ENCODE results near the gene CDCP1.

CDCP1 gene

DNA sequence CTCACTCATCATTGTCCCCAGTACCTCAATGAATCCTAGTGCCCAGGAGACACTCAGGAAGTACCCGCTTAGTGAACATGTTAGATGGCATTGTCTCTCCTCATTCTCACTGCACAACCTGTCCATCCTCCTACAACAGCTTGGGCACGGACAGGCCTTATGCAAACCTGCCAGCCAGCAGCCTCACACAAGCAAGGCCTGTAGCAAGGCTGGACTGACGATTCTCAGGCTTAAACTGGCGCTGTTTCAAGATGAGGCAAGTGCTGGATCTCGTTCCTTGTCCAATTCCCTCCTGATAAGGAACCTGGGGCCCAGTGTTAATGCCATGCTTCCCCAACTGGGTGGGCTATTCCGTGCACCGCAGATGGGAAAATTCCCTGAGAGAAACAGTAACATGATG lies 59.0 kb downstream of the CDCP1 start:
- no peak overlapping the region for H2AFZ ChIP-seq (ENCODE audit: low read depth, low read length, severe bottlenecking)
- TF ChIP-seq, protein P1, sequence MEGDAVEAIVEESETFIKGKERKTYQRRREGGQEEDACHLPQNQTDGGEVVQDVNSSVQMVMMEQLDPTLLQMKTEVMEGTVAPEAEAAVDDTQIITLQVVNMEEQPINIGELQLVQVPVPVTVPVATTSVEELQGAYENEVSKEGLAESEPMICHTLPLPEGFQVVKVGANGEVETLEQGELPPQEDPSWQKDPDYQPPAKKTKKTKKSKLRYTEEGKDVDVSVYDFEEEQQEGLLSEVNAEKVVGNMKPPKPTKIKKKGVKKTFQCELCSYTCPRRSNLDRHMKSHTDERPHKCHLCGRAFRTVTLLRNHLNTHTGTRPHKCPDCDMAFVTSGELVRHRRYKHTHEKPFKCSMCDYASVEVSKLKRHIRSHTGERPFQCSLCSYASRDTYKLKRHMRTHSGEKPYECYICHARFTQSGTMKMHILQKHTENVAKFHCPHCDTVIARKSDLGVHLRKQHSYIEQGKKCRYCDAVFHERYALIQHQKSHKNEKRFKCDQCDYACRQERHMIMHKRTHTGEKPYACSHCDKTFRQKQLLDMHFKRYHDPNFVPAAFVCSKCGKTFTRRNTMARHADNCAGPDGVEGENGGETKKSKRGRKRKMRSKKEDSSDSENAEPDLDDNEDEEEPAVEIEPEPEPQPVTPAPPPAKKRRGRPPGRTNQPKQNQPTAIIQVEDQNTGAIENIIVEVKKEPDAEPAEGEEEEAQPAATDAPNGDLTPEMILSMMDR (IDR thresholded peaks at IDR 0.05; ENCODE audit: insufficient read depth, low read length, poor library complexity, severe bottlenecking): no peak
- TF ChIP-seq EZH2phosphoT487 (conservative IDR thresholded peaks at IDR 0.05; ENCODE audit: low read length): no peak
- no peak overlapping the region for H3K4me2 ChIP-seq (ENCODE audit: low read depth, low read length, poor library complexity, severe bottlenecking)
- H3K9me3 ChIP-seq (ENCODE audit: insufficient read depth, low read length): no peaks in the 10 kb centered on the region
- no peaks in the 10 kb centered on the region for H4K20me1 ChIP-seq (ENCODE audit: low read depth, low read length)
- no peaks in the 10 kb centered on the region for H3K9me2 ChIP-seq (replicated peaks; ENCODE audit: insufficient read depth, low read length)
- H3K9ac ChIP-seq (ENCODE audit: low read length): no peak overlapping the region
- no peaks in the 10 kb centered on the region for H3K27me3 ChIP-seq (ENCODE audit: low read length)
- no peaks in the 10 kb centered on the region for H3K36me3 ChIP-seq (ENCODE audit: low read length)
- H3K27ac ChIP-seq (ENCODE audit: low read depth, low read length): no peak overlapping the region
- no peaks in the 10 kb centered on the region for H3K79me2 ChIP-seq (ENCODE audit: insufficient read depth, low read length)
- H3K4me3 ChIP-seq (ENCODE audit: insufficient read depth, low read length, poor library complexity, severe bottlenecking): no peak overlapping the region
- no peaks in the 10 kb centered on the region for H3F3A ChIP-seq (ENCODE audit: insufficient read depth)

DNA sequence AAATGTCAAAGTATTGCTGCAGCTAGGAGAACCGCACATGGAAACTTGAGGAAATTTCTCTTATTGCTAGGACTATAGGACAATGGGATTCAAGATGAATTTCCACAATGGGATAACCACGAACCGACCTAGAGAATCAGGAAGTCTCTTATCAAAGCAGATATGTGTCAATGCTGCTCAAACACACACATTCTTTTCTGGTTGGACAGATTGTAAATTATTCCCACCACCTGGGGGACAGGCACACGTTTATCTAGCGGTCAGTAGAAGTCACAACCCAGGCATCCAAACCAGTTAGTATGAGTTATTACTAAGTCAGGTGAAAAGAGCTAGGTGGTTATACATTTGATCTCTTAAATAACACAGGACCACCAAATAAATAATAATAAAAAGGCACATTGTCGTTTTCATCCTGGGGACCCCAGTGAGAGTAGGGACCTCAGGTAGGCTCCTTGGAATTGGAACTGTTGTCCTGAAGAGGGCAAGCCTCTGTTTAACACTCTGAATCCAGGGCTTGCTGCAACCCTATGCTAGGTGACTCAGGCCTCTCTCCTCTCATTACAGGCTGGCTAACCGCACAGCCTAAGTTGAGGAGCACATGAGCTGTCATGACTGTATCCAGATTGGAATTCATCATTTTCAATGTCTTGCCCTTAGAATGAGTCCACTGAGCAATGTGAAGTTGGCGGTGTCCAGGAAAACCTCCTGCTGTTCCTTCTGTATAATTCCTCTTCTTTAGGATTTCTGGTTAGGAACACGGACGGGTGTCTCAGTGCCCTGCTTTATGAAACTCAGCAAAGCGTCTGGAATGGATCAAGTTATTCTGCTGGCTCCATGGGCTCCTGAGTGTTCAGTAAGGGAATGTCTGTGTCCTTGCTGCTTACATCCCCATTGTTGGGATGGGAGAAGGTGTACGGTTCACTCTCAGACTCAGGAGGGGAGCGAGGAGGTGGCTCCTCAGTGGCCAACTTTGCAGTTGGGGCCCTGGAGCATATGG lies 61.1 kb downstream of the CDCP1 start:
- no peaks in the 10 kb centered on the region for H3K9me2 ChIP-seq (replicated peaks; ENCODE audit: insufficient read depth, low read length)
- H3K4me3 ChIP-seq (ENCODE audit: insufficient read depth, low read length, poor library complexity, severe bottlenecking): no peak overlapping the region
- no peaks in the 10 kb centered on the region for H3F3A ChIP-seq (ENCODE audit: insufficient read depth)
- no peaks in the 10 kb centered on the region for H4K20me1 ChIP-seq (ENCODE audit: low read depth, low read length)
- no peaks in the 10 kb centered on the region for H3K36me3 ChIP-seq (ENCODE audit: low read length)
- no peaks in the 10 kb centered on the region for H3K27me3 ChIP-seq (ENCODE audit: low read length)
- no peak overlapping the region for H3K9ac ChIP-seq (ENCODE audit: low read length)
- H3K79me2 ChIP-seq (ENCODE audit: insufficient read depth, low read length): no peaks in the 10 kb centered on the region
- no peak overlapping the region for H3K4me2 ChIP-seq (ENCODE audit: low read depth, low read length, poor library complexity, severe bottlenecking)
- no peak for TF ChIP-seq EZH2phosphoT487 (conservative IDR thresholded peaks at IDR 0.05; ENCODE audit: low read length)
- TF ChIP-seq, protein P1 (IDR thresholded peaks at IDR 0.05; ENCODE audit: insufficient read depth, low read length, poor library complexity, severe bottlenecking): no peak
- H3K27ac ChIP-seq (ENCODE audit: low read depth, low read length): no peak overlapping the region
- H2AFZ ChIP-seq (ENCODE audit: low read depth, low read length, severe bottlenecking): no peak overlapping the region
- H3K9me3 ChIP-seq (ENCODE audit: insufficient read depth, low read length): no peaks in the 10 kb centered on the region

DNA sequence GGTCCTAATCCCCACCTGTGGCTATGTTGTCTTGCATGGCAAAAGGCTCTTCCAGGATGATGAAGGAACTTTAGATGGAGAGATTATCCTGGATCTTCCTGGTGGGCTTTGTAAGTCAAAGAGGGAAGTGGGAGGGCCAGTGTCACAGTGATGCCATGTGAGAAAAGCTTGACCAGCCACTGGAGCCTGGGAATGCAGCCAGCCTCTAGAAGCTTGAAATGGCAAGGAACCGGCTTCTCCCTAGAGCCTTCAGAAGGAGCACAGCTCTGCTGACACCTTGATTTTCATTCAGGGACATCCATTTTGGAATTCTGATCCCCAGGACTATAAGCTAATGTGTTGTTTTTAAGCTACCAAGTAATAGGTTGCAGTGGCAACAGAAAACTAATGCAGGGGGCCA lies 61.8 kb downstream of the CDCP1 start:
- H3K4me2 ChIP-seq (ENCODE audit: low read depth, low read length, poor library complexity, severe bottlenecking): no peak overlapping the region
- no peaks in the 10 kb centered on the region for H3K79me2 ChIP-seq (ENCODE audit: insufficient read depth, low read length)
- no peaks in the 10 kb centered on the region for H3K36me3 ChIP-seq (ENCODE audit: low read length)
- H3K9me2 ChIP-seq (replicated peaks; ENCODE audit: insufficient read depth, low read length): no peaks in the 10 kb centered on the region
- H2AFZ ChIP-seq (ENCODE audit: low read depth, low read length, severe bottlenecking): no peak overlapping the region
- no peaks in the 10 kb centered on the region for H3F3A ChIP-seq (ENCODE audit: insufficient read depth)
- no peaks in the 10 kb centered on the region for H4K20me1 ChIP-seq (ENCODE audit: low read depth, low read length)
- H3K27ac ChIP-seq (ENCODE audit: low read depth, low read length): no peak overlapping the region
- no peaks in the 10 kb centered on the region for H3K9me3 ChIP-seq (ENCODE audit: insufficient read depth, low read length)
- H3K4me3 ChIP-seq (ENCODE audit: insufficient read depth, low read length, poor library complexity, severe bottlenecking): no peak overlapping the region
- TF ChIP-seq, protein P1 (IDR thresholded peaks at IDR 0.05; ENCODE audit: insufficient read depth, low read length, poor library complexity, severe bottlenecking): no peak
- TF ChIP-seq EZH2phosphoT487 (conservative IDR thresholded peaks at IDR 0.05; ENCODE audit: low read length): no peak
- no peak overlapping the region for H3K9ac ChIP-seq (ENCODE audit: low read length)
- H3K27me3 ChIP-seq (ENCODE audit: low read length): no peaks in the 10 kb centered on the region
